HEK293 (cell line): ENCODE measurements around the gene PFAS.
A peak's percentile ranks its signal among the peaks of the same experiment; 100 is the strongest.

Experiments used
- FEZF1 ChIP-seq: fragments of 450-650 bp; formaldehyde crosslinking; IDR thresholded peaks from 2 replicates; pipeline ENCODE4 v1.5.1; 2016; ENCODE audit warnings: missing biosample characterization, missing genetic modification characterization
- IKZF3 ChIP-seq: fragments of 450-650 bp; IDR thresholded peaks from 2 replicates; pipeline ENCODE4 v1.5.0; 2018; ENCODE audit warnings: missing biosample characterization, mild to moderate bottlenecking, missing genetic modification characterization, moderate library complexity
- KLF10 ChIP-seq: fragments of 450-650 bp; IDR thresholded peaks from 2 replicates; pipeline ENCODE4 v1.5.1; 2018; ENCODE audit warnings: missing biosample characterization, mild to moderate bottlenecking, missing genetic modification characterization
- KLF9 ChIP-seq: fragments of 450-650 bp; formaldehyde crosslinking; IDR thresholded peaks from 2 replicates; pipeline ENCODE4 v1.5.1; 2016; ENCODE audit warnings: missing biosample characterization, missing genetic modification characterization, low read depth
- SCRT2 ChIP-seq: fragments of 450-650 bp; formaldehyde crosslinking; IDR thresholded peaks from 2 replicates; pipeline ENCODE4 v1.5.1; 2016; ENCODE audit warnings: missing biosample characterization, missing genetic modification characterization
- SP2 ChIP-seq: fragments of 450-650 bp; formaldehyde crosslinking; IDR thresholded peaks from 2 replicates; pipeline ENCODE4 v1.5.1; 2016; ENCODE audit warnings: missing biosample characterization, missing genetic modification characterization
- TCF7L2 ChIP-seq: IDR thresholded peaks from 2 replicates; pipeline ENCODE4 v1.6.1; 2011; ENCODE audit warnings: low read depth, mild to moderate bottlenecking, inconsistent platforms, low read length, moderate library complexity, borderline replicate concordance
- ZBTB17 ChIP-seq: fragments of 450-650 bp; formaldehyde crosslinking; IDR thresholded peaks from 2 replicates; pipeline ENCODE4 v1.5.1; 2016; ENCODE audit warnings: missing biosample characterization, missing genetic modification characterization
- ZNF10 ChIP-seq: fragments of 450-650 bp; formaldehyde crosslinking; IDR thresholded peaks from 2 replicates; pipeline ENCODE4 v1.5.1; 2017; ENCODE audit warnings: missing biosample characterization, missing genetic modification characterization
- ZNF223 ChIP-seq: fragments of 450-650 bp; formaldehyde crosslinking; IDR thresholded peaks from 2 replicates; pipeline ENCODE4 v1.5.1; 2016; ENCODE audit warnings: missing biosample characterization, missing genetic modification characterization
- ZNF24 ChIP-seq: fragments of 450-650 bp; formaldehyde crosslinking; IDR thresholded peaks from 2 replicates; pipeline ENCODE4 v1.5.1; 2016; ENCODE audit warnings: missing biosample characterization, missing genetic modification characterization
- ZNF398 ChIP-seq: fragments of 450-650 bp; formaldehyde crosslinking; IDR thresholded peaks from 2 replicates; pipeline ENCODE4 v1.5.1; 2017; ENCODE audit warnings: missing biosample characterization, missing genetic modification characterization
- ZNF416 ChIP-seq: fragments of 450-650 bp; formaldehyde crosslinking; IDR thresholded peaks from 2 replicates; pipeline ENCODE4 v1.5.1; 2016; ENCODE audit warnings: missing biosample characterization, missing genetic modification characterization
- ZNF518A ChIP-seq: fragments of 450-650 bp; formaldehyde crosslinking; conservative IDR thresholded peaks from 2 replicates; pipeline ENCODE4 v1.5.1; 2016; ENCODE audit warnings: low read depth, missing biosample characterization, missing genetic modification characterization
- ZNF560 ChIP-seq: fragments of 450-650 bp; formaldehyde crosslinking; IDR thresholded peaks from 2 replicates; pipeline ENCODE4 v1.5.1; 2017; ENCODE audit warnings: missing biosample characterization, missing genetic modification characterization, borderline replicate concordance
- ZNF621 ChIP-seq: fragments of 450-650 bp; formaldehyde crosslinking; IDR thresholded peaks from 2 replicates; pipeline ENCODE4 v1.5.1; 2017; ENCODE audit warnings: missing biosample characterization, missing genetic modification characterization
- ZNF791 ChIP-seq: fragments of 450-650 bp; formaldehyde crosslinking; IDR thresholded peaks from 2 replicates; pipeline ENCODE4 v1.5.1; 2016; ENCODE audit warnings: missing biosample characterization, missing genetic modification characterization
- TF ChIP-seq, protein P1 (sequence below): sonication (generic); formaldehyde crosslinking; IDR thresholded peaks from 2 replicates; pipeline ENCODE4 v1.8.1; 2022; ENCODE audit warnings: mild to moderate bottlenecking, moderate library complexity, missing genetic modification reagents
- TF ChIP-seq, protein P2 (sequence below): fragments of 450-650 bp; formaldehyde crosslinking; IDR thresholded peaks from 2 replicates; pipeline ENCODE4 v1.5.1; 2016; ENCODE audit warnings: missing biosample characterization, missing genetic modification characterization
- TF ChIP-seq, protein P3 (sequence below): fragments of 450-650 bp; formaldehyde crosslinking; IDR thresholded peaks from 2 replicates; pipeline ENCODE4 v1.5.1; 2016; ENCODE audit warnings: missing biosample characterization, missing genetic modification characterization
- TF ChIP-seq, protein P4 (sequence below): fragments of 450-650 bp; formaldehyde crosslinking; conservative IDR thresholded peaks from 2 replicates; pipeline ENCODE4 v1.5.1; 2016; ENCODE audit warnings: low read depth, missing biosample characterization, missing genetic modification characterization
- TF ChIP-seq, protein P5 (sequence below): fragments of 450-650 bp; formaldehyde crosslinking; IDR thresholded peaks from 2 replicates; pipeline ENCODE4 v1.5.1; 2016; ENCODE audit warnings: missing biosample characterization, missing genetic modification characterization

The PFAS gene

GRCh38 chr17:8221663-8222379, 27.3 kb upstream of the PFAS start (continued):
- TF ChIP-seq ZNF24 (tag by site-specific recombination): peak; percentile 27; the same call in 1 of the 2 replicates
- no peak for TF ChIP-seq ZNF518A (tag by site-specific recombination)
- TF ChIP-seq, protein P1, sequence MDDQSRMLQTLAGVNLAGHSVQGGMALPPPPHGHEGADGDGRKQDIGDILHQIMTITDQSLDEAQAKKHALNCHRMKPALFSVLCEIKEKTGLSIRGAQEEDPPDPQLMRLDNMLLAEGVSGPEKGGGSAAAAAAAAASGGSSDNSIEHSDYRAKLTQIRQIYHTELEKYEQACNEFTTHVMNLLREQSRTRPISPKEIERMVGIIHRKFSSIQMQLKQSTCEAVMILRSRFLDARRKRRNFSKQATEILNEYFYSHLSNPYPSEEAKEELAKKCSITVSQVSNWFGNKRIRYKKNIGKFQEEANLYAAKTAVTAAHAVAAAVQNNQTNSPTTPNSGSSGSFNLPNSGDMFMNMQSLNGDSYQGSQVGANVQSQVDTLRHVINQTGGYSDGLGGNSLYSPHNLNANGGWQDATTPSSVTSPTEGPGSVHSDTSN (CRISPR knock-in tag): no peak
- TF ChIP-seq, protein P2, sequence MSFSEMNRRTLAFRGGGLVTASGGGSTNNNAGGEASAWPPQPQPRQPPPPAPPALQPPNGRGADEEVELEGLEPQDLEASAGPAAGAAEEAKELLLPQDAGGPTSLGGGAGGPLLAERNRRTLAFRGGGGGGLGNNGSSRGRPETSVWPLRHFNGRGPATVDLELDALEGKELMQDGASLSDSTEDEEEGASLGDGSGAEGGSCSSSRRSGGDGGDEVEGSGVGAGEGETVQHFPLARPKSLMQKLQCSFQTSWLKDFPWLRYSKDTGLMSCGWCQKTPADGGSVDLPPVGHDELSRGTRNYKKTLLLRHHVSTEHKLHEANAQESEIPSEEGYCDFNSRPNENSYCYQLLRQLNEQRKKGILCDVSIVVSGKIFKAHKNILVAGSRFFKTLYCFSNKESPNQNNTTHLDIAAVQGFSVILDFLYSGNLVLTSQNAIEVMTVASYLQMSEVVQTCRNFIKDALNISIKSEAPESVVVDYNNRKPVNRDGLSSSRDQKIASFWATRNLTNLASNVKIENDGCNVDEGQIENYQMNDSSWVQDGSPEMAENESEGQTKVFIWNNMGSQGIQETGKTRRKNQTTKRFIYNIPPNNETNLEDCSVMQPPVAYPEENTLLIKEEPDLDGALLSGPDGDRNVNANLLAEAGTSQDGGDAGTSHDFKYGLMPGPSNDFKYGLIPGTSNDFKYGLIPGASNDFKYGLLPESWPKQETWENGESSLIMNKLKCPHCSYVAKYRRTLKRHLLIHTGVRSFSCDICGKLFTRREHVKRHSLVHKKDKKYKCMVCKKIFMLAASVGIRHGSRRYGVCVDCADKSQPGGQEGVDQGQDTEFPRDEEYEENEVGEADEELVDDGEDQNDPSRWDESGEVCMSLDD (tag by site-specific recombination): peak; percentile 18; the same call in 1 of the 2 replicates
- TF ChIP-seq ZNF560 (tag by site-specific recombination): no peak
- no peak for TF ChIP-seq TCF7L2
- no peak for TF ChIP-seq ZNF791 (tag by site-specific recombination)
- peak; percentile 38 for TF ChIP-seq KLF10
- TF ChIP-seq ZNF223 (tag by site-specific recombination): no peak
- no peak for TF ChIP-seq ZNF416 (tag by site-specific recombination)
- TF ChIP-seq, protein P3, sequence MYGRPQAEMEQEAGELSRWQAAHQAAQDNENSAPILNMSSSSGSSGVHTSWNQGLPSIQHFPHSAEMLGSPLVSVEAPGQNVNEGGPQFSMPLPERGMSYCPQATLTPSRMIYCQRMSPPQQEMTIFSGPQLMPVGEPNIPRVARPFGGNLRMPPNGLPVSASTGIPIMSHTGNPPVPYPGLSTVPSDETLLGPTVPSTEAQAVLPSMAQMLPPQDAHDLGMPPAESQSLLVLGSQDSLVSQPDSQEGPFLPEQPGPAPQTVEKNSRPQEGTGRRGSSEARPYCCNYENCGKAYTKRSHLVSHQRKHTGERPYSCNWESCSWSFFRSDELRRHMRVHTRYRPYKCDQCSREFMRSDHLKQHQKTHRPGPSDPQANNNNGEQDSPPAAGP: peak; percentile 41; the same call in 1 of the 2 replicates
- TF ChIP-seq, protein P4, sequence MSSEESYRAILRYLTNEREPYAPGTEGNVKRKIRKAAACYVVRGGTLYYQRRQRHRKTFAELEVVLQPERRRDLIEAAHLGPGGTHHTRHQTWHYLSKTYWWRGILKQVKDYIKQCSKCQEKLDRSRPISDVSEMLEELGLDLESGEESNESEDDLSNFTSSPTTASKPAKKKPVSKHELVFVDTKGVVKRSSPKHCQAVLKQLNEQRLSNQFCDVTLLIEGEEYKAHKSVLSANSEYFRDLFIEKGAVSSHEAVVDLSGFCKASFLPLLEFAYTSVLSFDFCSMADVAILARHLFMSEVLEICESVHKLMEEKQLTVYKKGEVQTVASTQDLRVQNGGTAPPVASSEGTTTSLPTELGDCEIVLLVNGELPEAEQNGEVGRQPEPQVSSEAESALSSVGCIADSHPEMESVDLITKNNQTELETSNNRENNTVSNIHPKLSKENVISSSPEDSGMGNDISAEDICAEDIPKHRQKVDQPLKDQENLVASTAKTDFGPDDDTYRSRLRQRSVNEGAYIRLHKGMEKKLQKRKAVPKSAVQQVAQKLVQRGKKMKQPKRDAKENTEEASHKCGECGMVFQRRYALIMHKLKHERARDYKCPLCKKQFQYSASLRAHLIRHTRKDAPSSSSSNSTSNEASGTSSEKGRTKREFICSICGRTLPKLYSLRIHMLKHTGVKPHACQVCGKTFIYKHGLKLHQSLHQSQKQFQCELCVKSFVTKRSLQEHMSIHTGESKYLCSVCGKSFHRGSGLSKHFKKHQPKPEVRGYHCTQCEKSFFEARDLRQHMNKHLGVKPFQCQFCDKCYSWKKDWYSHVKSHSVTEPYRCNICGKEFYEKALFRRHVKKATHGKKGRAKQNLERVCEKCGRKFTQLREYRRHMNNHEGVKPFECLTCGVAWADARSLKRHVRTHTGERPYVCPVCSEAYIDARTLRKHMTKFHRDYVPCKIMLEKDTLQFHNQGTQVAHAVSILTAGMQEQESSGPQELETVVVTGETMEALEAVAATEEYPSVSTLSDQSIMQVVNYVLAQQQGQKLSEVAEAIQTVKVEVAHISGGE (tag by site-specific recombination): no peak
- TF ChIP-seq IKZF3 (tag by site-specific recombination): peak; percentile 71
- no peak for TF ChIP-seq SP2 (tag by site-specific recombination)
- TF ChIP-seq ZNF398 (tag by site-specific recombination): no peak; the same call in 1 of the 2 replicates
- TF ChIP-seq SCRT2 (tag by site-specific recombination): peak; percentile 95
- 0 out of 2 replicates have a peak, but pooled peaks have one; percentile 33 for TF ChIP-seq FEZF1
- TF ChIP-seq ZBTB17 (tag by site-specific recombination): no peak
- no peak for TF ChIP-seq ZNF10 (tag by site-specific recombination)
- TF ChIP-seq, protein P5, sequence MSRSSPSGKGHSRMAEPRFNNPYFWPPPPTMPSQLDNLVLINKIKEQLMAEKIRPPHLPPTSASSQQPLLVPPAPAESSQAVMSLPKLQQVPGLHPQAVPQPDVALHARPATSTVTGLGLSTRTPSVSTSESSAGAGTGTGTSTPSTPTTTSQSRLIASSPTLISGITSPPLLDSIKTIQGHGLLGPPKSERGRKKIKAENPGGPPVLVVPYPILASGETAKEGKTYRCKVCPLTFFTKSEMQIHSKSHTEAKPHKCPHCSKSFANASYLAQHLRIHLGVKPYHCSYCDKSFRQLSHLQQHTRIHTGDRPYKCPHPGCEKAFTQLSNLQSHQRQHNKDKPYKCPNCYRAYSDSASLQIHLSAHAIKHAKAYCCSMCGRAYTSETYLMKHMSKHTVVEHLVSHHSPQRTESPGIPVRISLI (tag by site-specific recombination): no peak; the same call in 1 of the 2 replicates
- no peak for TF ChIP-seq KLF9 (tag by site-specific recombination)
- no peak for TF ChIP-seq ZNF621 (tag by site-specific recombination)
